NCI-H187 (cell line): Measurements from ENCODE around the gene COL15A1.

ENCODE experiments used
- DNase-seq, 2 experiments: peaks; one replicate each; lab custom pipeline; 2025; lab: John Stamatoyannopoulos, UW

The COL15A1 gene

GRCh38 chr9:99056886-99057664 is 113.4 kb downstream of the COL15A1 start:
- no peak for DNase-seq

DNA sequence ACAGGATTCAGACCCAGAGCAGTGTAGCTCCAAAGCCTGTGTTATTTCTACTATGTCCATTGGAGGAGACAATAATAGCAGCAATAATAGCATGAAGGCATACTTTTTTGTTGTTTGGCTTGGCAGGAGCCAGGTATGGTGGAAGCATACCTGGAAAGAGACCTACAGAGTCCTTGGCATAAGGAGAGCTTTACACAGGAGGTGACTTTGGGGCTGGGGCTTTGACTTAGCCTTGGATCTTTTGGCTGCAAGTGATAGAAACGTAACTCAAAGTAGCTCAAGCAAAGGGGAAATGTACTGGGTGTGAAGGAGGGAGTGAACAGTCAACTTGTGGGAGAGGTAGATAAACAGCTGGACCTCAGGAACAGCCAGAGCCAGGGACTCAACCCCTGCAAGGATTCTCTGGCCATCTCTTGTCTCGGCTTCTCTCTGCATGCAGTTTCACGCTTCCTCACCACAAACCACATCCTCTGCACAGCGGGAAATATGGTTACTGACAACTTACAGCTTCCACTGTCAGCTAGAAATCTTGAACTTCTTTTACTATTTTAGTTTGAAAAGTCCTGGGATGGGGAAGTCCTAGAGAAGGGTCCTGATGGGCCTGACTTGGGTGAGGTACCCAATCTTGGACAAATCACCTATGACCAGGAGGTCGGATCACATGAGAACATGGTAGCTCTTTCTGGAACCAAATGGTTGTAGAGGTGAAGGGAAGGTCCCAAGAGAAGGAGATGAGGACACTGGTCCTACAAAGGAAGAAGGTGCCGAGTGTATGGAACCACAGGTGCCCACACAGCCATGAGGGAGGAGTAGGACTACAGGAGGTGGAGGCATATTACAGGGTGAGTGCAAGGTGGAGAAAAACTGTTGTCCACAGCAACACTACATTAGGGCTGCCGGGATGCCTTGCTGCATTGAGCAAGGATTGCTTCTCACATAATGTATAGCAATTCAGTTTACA is 114.2 kb downstream of the COL15A1 start:
- no peak for DNase-seq

- DNase-seq, result no peak
These were observed 115.5 kb downstream of the COL15A1 start for GRCh38 chr9:99058964-99059921.

DNA sequence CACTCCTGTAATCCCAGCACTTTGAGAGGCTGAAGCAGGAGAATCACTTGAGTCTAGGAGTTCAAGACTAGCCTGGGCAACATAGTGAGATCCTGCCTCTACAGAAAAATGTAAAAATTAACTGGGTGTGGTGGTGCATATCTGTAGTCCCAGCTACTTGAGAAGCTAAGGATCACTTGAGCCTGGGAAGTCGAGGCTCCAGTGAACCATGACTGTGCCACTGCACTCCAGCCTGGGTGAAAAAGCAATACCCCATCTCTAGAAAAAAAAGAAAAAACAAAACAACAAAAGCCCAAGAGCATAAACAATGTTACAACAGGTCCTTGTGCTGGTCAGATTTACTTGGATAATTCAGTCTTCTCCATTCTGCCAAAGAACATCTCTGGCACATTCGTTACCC is 116.9 kb downstream of the COL15A1 start:
- no peak for DNase-seq

DNA sequence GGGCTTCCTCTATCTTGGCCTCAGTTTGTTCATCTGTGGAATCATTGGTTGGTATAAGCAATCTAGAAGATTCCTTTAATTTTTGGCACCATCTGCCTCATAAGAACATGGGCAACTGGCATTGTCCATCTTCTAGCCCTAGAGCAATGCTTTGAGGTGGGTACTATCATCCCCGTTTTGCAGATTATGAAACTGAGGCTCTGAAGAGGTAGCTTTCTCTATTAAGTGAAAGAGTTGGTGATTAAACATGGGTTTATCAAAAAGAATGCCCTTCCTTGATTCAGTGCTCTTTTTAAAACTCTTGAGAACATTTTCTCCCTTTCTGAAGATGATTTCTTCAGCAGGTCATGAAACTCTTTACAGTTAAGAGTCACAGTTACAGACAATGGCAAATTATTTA is 118.8 kb downstream of the COL15A1 start:
- DNase-seq, result no peak

DNA sequence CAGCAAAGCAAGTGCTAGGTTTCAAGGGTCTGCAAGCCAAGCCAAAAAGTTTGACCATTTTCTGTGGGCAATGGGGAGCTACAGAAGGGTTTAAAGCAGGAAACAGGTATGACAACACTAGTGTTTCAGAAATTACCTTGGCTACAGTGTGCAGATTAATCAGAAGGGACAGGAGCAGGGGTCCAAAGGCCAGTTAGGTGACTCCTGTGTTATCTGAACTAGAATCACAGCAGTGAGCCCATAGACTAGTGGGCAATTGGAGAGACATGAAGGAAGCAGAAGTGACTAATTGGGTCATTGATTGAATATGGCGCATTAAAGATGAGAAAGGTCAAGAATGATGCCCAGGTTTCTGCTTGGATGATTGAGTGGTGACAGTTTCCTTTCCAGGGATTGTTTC is 119.8 kb downstream of the COL15A1 start:
- no peak for DNase-seq

- DNase-seq, result no peak
These were observed 122.9 kb downstream of the COL15A1 start for GRCh38 chr9:99066571-99066970.

- no peak for DNase-seq
These were observed 125.4 kb downstream of the COL15A1 start for GRCh38 chr9:99069075-99069474.

GRCh38 chr9:99069546-99069945 is 125.8 kb downstream of the COL15A1 start:
- DNase-seq, result no peak

- no peak for DNase-seq
These were observed 127.0 kb downstream of the COL15A1 start for GRCh38 chr9:99070681-99071080.

- no peak for DNase-seq
These were observed 127.8 kb downstream of the COL15A1 start for GRCh38 chr9:99071313-99072039.

- no peak for DNase-seq
These were observed 128.3 kb downstream of the COL15A1 start for GRCh38 chr9:99072040-99072394.

DNA sequence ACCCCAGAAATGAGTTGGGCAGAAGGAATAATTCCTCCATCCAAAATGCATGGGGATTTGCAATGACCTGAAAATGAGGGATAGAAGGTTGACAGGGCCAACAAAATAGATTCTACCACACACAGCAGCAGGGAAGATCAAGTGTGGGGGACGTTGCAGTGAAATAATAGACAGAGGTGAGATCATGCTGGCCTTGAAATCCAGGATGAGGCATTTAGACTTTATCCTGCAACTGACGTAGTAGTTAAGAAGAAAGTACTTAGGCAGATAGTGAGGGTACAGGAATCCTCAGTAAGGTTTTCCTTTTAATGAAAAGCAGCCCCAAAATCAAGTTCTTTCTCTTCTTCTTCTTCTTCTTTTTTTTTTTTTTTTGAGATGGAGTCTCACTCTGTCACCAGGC is 129.6 kb downstream of the COL15A1 start:
- no peak for DNase-seq

GRCh38 chr9:99073985-99074901 is 130.5 kb downstream of the COL15A1 start:
- DNase-seq, result no peak

GRCh38 chr9:99074902-99075245 is 131.2 kb downstream of the COL15A1 start:
- no peak for DNase-seq

DNA sequence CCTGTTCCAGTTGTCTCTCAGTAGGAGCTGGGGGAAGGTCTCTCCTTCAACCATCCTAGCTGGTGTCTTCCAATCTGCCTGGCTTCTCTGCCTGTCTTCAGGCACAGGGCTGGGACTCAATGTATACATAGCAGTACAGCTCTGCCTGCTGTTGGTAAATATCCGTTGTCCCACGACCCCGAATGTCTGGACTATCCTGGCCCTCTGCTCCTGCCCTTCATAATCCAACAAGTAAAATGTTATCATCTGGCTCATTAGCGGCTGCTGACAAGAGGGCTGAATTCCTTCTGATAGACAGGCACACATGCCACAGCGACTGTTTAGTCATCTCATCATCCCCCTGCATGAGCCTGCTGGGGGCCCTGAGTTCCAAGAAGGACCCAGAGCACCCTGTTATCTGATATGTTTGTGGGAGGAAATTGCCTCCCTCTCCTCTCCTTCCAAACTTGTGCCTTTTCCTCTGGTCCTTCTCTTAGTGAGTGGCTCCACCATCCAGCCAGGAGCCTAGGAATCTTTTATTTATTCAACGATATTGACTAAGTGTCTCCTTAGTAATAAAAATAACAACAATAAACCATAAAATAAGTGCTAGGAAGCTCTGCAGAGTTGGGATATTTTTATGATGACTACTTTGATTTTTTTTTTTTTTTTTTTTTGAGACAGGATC is 131.7 kb downstream of the COL15A1 start:
- no peak for DNase-seq

DNA sequence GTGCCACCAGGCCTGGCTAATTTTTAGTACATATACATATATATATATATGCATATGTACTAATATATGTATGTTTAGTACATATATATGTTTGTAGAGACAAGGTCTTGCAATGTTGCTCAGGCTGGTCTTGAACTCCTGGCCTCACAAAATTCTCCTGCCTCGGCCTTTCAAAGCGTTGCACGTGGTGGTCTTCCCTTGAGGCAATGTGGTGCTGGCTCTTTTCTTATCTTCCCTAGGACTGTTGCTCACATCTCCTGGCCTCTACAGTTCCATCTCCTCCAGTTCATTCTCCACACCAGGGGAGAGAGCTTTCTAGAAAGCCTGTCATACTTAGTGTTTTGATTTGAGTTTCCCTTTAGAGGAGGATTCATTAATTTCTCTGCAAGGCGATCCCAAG is 132.3 kb downstream of the COL15A1 start:
- no peak for DNase-seq

DNA sequence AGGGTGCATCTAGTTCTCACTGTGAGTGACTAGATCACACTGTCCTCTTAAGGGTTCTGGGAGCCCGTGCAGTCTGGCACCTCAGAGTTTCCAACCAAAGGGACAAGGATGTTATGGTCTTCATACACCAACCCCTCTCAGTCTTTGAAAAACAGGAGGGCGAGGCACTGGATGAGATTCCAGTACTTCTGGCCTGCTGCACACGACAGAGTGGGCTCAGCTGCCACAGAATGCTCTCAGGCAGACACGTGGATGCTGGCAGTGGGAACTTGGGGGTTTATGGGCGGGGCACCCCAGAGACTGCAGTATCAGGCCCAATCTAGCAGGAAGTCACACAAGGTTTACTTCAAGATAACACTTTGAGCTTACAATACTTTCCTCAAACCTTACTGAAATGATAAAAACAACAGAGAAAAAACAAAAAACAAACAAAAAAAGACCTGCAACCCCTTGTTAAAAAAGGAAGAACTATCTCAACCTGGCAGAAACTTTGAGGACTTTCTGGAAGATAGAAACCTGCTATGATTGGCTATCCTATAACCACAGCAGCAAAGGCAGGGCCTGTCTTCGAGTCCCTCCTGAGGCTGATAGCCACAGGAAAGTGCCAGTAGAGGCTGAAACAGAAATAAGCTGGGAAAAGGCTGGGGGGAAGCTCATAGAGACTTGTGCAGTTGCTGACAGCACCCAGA is 132.9 kb downstream of the COL15A1 start:
- DNase-seq, result no peak

GRCh38 chr9:99078717-99079116 is 135.0 kb downstream of the COL15A1 start:
- no peak for DNase-seq
